ENCODE results near the gene GRIP2.

The GRIP2 gene

DNA sequence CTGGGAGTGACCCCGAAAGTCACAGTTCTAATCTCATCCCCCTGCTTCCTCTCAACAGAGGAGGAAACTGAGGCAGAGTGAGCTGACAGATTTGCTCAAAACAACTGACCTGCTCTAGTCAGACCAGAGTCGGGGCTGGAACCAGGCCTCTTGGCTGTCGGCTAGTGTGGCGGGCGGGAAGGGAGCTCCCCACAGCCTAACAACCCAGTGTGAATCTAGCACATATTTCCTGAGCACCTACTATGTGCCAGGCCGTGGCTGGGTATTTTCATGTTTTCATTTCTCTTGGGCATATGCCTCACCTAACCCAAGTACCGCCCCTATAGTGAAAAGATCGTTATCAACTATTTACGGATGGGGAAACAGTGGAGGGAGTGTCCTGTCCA is 27.2 kb downstream of the GRIP2 start:
- TF ChIP-seq REPIN1 (tag by site-specific recombination; IDR thresholded peaks at IDR 0.05; ENCODE audit: low read depth) (no peak), ZNF155 (tag by site-specific recombination; IDR thresholded peaks at IDR 0.05) (no peak), GFI1B (tag by site-specific recombination; IDR thresholded peaks at IDR 0.05) (no peak), ZFP69B (tag by site-specific recombination; IDR thresholded peaks at IDR 0.05) (no peak), ZNF175 (tag by site-specific recombination; IDR thresholded peaks at IDR 0.05) (no peak), SP2 (tag by site-specific recombination; IDR thresholded peaks at IDR 0.05) (no peak), SALL2 (tag by site-specific recombination; IDR thresholded peaks at IDR 0.05; ENCODE audit: borderline replicate concordance) (no peak), ZNF391 (tag by site-specific recombination; IDR thresholded peaks at IDR 0.05; ENCODE audit: borderline replicate concordance, low read depth) (no peak), ZNF366 (tag by site-specific recombination; conservative IDR thresholded peaks at IDR 0.05) (no peak), ZNF549 (tag by site-specific recombination; IDR thresholded peaks at IDR 0.05) (no peak)
- TF ChIP-seq, protein P1, sequence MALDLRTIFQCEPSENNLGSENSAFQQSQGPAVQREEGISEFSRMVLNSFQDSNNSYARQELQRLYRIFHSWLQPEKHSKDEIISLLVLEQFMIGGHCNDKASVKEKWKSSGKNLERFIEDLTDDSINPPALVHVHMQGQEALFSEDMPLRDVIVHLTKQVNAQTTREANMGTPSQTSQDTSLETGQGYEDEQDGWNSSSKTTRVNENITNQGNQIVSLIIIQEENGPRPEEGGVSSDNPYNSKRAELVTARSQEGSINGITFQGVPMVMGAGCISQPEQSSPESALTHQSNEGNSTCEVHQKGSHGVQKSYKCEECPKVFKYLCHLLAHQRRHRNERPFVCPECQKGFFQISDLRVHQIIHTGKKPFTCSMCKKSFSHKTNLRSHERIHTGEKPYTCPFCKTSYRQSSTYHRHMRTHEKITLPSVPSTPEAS (tag by site-specific recombination; IDR thresholded peaks at IDR 0.05): no peak
- TF ChIP-seq, protein P2, sequence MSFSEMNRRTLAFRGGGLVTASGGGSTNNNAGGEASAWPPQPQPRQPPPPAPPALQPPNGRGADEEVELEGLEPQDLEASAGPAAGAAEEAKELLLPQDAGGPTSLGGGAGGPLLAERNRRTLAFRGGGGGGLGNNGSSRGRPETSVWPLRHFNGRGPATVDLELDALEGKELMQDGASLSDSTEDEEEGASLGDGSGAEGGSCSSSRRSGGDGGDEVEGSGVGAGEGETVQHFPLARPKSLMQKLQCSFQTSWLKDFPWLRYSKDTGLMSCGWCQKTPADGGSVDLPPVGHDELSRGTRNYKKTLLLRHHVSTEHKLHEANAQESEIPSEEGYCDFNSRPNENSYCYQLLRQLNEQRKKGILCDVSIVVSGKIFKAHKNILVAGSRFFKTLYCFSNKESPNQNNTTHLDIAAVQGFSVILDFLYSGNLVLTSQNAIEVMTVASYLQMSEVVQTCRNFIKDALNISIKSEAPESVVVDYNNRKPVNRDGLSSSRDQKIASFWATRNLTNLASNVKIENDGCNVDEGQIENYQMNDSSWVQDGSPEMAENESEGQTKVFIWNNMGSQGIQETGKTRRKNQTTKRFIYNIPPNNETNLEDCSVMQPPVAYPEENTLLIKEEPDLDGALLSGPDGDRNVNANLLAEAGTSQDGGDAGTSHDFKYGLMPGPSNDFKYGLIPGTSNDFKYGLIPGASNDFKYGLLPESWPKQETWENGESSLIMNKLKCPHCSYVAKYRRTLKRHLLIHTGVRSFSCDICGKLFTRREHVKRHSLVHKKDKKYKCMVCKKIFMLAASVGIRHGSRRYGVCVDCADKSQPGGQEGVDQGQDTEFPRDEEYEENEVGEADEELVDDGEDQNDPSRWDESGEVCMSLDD (tag by site-specific recombination; IDR thresholded peaks at IDR 0.05): no peak
- TF ChIP-seq, protein P3, sequence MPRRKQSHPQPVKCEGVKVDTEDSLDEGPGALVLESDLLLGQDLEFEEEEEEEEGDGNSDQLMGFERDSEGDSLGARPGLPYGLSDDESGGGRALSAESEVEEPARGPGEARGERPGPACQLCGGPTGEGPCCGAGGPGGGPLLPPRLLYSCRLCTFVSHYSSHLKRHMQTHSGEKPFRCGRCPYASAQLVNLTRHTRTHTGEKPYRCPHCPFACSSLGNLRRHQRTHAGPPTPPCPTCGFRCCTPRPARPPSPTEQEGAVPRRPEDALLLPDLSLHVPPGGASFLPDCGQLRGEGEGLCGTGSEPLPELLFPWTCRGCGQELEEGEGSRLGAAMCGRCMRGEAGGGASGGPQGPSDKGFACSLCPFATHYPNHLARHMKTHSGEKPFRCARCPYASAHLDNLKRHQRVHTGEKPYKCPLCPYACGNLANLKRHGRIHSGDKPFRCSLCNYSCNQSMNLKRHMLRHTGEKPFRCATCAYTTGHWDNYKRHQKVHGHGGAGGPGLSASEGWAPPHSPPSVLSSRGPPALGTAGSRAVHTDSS (tag by site-specific recombination; IDR thresholded peaks at IDR 0.05): no peak
- Histone ChIP-seq H3K36me3 (ENCODE audit: control insufficient read depth in 2 of 2, insufficient read depth in 1 of 2, low read length in 2 of 2) (no peaks in the 10 kb centered on the region), H3K9me3 (ENCODE audit: control insufficient read depth, insufficient read depth, low read depth, low read length) (no peaks in the 10 kb centered on the region), H3K4me3 (ENCODE audit: low read depth, low read length) (no peak overlapping the region), H3K27ac (ENCODE audit: extremely low read depth, low read depth, low read length) (no peak overlapping the region), H3K4me1 (ENCODE audit: control insufficient read depth, insufficient read depth, low read length) (no peaks in the 10 kb centered on the region)
- ChIA-PET CTCF (interaction anchor here (3.4 kb wide), 1 partner anchor 36 kb away, joined by 17 read pairs; no protein-coding TSS in a partner anchor), POLR2A (no interaction called here)

DNA sequence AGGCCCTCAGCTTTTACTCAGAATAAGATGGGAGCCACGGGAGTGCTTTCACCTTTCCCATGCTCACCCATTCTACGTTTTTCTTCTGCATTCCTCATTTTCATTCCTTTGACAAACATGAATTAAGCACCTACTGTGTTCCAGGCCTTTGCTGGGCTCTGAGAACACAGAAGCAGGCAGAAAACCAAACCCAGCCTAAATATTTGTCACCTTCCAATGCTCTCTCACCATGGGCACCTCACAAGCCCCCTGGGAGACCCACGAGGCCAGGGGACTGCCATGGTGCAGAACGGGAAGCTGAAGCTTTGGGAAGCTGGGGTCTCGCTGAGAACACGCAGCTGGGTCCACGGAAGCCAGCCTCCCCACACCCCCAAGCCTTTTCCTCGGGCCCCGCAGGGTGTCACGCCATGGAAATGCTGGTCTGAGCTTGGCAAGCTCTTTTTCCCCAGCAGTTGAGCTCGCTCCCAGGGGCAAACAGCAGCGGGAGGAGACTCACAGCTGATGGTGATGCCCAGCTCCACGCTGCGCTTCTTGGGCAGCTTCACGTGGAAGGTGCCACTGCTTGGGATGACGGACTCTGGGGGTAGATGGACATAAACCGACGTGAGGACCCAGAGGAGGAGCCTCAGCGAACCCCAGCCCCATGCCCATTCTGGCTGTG is 27.7 kb downstream of the GRIP2 start:
- no peaks in the 10 kb centered on the region for H3K36me3 ChIP-seq (ENCODE audit: control insufficient read depth in 2 of 2, insufficient read depth in 1 of 2, low read length in 2 of 2)
- H3K27ac ChIP-seq (ENCODE audit: extremely low read depth, low read depth, low read length): no peak overlapping the region
- H3K4me1 ChIP-seq (ENCODE audit: control insufficient read depth, insufficient read depth, low read length): no peaks in the 10 kb centered on the region
- CTCF ChIA-PET: interaction anchor here (3.4 kb wide), 1 partner anchor 37 kb away, joined by 17 read pairs; no protein-coding TSS in a partner anchor
- H3K4me3 ChIP-seq (ENCODE audit: low read depth, low read length): no peak overlapping the region
- POLR2A ChIA-PET: no interaction called here
- no peaks in the 10 kb centered on the region for H3K9me3 ChIP-seq (ENCODE audit: control insufficient read depth, insufficient read depth, low read depth, low read length)
- TF ChIP-seq ZNF121 (tag by site-specific recombination; IDR thresholded peaks at IDR 0.05): no peak
- TF ChIP-seq, protein P4, sequence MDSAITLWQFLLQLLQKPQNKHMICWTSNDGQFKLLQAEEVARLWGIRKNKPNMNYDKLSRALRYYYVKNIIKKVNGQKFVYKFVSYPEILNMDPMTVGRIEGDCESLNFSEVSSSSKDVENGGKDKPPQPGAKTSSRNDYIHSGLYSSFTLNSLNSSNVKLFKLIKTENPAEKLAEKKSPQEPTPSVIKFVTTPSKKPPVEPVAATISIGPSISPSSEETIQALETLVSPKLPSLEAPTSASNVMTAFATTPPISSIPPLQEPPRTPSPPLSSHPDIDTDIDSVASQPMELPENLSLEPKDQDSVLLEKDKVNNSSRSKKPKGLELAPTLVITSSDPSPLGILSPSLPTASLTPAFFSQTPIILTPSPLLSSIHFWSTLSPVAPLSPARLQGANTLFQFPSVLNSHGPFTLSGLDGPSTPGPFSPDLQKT (IDR thresholded peaks at IDR 0.05; ENCODE audit: borderline replicate concordance, low read depth, low read length): no peak
- TF ChIP-seq, protein P5, sequence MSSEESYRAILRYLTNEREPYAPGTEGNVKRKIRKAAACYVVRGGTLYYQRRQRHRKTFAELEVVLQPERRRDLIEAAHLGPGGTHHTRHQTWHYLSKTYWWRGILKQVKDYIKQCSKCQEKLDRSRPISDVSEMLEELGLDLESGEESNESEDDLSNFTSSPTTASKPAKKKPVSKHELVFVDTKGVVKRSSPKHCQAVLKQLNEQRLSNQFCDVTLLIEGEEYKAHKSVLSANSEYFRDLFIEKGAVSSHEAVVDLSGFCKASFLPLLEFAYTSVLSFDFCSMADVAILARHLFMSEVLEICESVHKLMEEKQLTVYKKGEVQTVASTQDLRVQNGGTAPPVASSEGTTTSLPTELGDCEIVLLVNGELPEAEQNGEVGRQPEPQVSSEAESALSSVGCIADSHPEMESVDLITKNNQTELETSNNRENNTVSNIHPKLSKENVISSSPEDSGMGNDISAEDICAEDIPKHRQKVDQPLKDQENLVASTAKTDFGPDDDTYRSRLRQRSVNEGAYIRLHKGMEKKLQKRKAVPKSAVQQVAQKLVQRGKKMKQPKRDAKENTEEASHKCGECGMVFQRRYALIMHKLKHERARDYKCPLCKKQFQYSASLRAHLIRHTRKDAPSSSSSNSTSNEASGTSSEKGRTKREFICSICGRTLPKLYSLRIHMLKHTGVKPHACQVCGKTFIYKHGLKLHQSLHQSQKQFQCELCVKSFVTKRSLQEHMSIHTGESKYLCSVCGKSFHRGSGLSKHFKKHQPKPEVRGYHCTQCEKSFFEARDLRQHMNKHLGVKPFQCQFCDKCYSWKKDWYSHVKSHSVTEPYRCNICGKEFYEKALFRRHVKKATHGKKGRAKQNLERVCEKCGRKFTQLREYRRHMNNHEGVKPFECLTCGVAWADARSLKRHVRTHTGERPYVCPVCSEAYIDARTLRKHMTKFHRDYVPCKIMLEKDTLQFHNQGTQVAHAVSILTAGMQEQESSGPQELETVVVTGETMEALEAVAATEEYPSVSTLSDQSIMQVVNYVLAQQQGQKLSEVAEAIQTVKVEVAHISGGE (tag by site-specific recombination; conservative IDR thresholded peaks at IDR 0.05; ENCODE audit: low read depth): no peak
- TF ChIP-seq ZBTB8A (tag by site-specific recombination; IDR thresholded peaks at IDR 0.05): no peak
- no peak for TF ChIP-seq ZNF660 (tag by site-specific recombination; IDR thresholded peaks at IDR 0.05)
- TF ChIP-seq, protein P6, sequence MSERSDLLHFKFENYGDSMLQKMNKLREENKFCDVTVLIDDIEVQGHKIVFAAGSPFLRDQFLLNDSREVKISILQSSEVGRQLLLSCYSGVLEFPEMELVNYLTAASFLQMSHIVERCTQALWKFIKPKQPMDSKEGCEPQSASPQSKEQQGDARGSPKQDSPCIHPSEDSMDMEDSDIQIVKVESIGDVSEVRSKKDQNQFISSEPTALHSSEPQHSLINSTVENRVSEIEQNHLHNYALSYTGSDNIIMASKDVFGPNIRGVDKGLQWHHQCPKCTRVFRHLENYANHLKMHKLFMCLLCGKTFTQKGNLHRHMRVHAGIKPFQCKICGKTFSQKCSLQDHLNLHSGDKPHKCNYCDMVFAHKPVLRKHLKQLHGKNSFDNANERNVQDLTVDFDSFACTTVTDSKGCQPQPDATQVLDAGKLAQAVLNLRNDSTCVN (tag by site-specific recombination; optimal IDR thresholded peaks at IDR 0.05): no peak
- TF ChIP-seq ZNF37A (tag by site-specific recombination; IDR thresholded peaks at IDR 0.05): no peak
- no peak for TF ChIP-seq ZNF501 (tag by site-specific recombination; IDR thresholded peaks at IDR 0.05)
- TF ChIP-seq MEIS1 (CRISPR knock-in tag; IDR thresholded peaks at IDR 0.05; ENCODE audit: borderline replicate concordance): no peak
- TF ChIP-seq ZNF169 (tag by site-specific recombination; IDR thresholded peaks at IDR 0.05): no peak
- TF ChIP-seq ZNF433 (tag by site-specific recombination; IDR thresholded peaks at IDR 0.05; ENCODE audit: low read depth): no peak
